ENCODE measurements around the gene COA7.
"Not testable (repeated sequence)": the region's sequence is repeated elsewhere in the genome, so short reads cannot be mapped to it uniquely, and the experiment has no call there.

COA7 gene

GRCh38 chr1:52697795-52698674 is at the start of gene COA7:
Gene COA7 (minus strand): TSS chr1:52698347. CDS start chr1:52698326, 21 bp downstream.
- DNase-seq = peak; percentile 75

- DNase-seq = no peak
These were observed 49.3 kb upstream of the COA7 start for GRCh38 chr1:52747450-52747849.

GRCh38 chr1:52746189-52746588 is 48.0 kb upstream of the COA7 start:
- no peak for DNase-seq

GRCh38 chr1:52741259-52741658 is 43.1 kb upstream of the COA7 start:
- no peak for DNase-seq

GRCh38 chr1:52739699-52740467 is 41.7 kb upstream of the COA7 start:
- DNase-seq = no peak

- no peak for DNase-seq
These were observed 40.7 kb upstream of the COA7 start for GRCh38 chr1:52738893-52739292.

- DNase-seq = no peak
These were observed 40.0 kb upstream of the COA7 start for GRCh38 chr1:52738148-52738547.

GRCh38 chr1:52735371-52735770 is 37.2 kb upstream of the COA7 start:
- not testable (repeated sequence) for DNase-seq

GRCh38 chr1:52733368-52733767 is 35.2 kb upstream of the COA7 start:
- no peak for DNase-seq

GRCh38 chr1:52727956-52728656 is 30.0 kb upstream of the COA7 start:
- DNase-seq = no peak

- peak; percentile 13 for DNase-seq
These were observed 29.0 kb upstream of the COA7 start for GRCh38 chr1:52727114-52727586.

GRCh38 chr1:52726265-52727113 is 28.3 kb upstream of the COA7 start, which contains the start of gene ZYG11B:
Gene ZYG11B (plus strand): TSS chr1:52726453. CDS start chr1:52726654, 201 bp downstream.
- DNase-seq = peak; percentile 73

- DNase-seq = no peak
These were observed 27.7 kb upstream of the COA7 start for GRCh38 chr1:52725903-52726264.

- DNase-seq = no peak
These were observed 25.1 kb upstream of the COA7 start for GRCh38 chr1:52723260-52723659.

- DNase-seq = not testable (repeated sequence)
These were observed 17.1 kb upstream of the COA7 start for GRCh38 chr1:52715296-52715695.

- DNase-seq = no peak
These were observed 15.4 kb upstream of the COA7 start for GRCh38 chr1:52713590-52713989.

- DNase-seq = no peak
These were observed 10.9 kb upstream of the COA7 start for GRCh38 chr1:52709016-52709415.

- DNase-seq = no peak
These were observed 9.9 kb upstream of the COA7 start for GRCh38 chr1:52707927-52708655.

- no peak for DNase-seq
These were observed 9.1 kb upstream of the COA7 start for GRCh38 chr1:52706941-52707926.

- no peak for DNase-seq
These were observed 8.1 kb upstream of the COA7 start for GRCh38 chr1:52706136-52706670.

All from DMS79 (cell line).